ENCODE data around the gene LRRC32. TPM values are rescaled to one million over a fixed set of nuclear protein-coding genes. Genes with fewer than 3 reads are reported as not detected.

LRRC32 gene, protein sequence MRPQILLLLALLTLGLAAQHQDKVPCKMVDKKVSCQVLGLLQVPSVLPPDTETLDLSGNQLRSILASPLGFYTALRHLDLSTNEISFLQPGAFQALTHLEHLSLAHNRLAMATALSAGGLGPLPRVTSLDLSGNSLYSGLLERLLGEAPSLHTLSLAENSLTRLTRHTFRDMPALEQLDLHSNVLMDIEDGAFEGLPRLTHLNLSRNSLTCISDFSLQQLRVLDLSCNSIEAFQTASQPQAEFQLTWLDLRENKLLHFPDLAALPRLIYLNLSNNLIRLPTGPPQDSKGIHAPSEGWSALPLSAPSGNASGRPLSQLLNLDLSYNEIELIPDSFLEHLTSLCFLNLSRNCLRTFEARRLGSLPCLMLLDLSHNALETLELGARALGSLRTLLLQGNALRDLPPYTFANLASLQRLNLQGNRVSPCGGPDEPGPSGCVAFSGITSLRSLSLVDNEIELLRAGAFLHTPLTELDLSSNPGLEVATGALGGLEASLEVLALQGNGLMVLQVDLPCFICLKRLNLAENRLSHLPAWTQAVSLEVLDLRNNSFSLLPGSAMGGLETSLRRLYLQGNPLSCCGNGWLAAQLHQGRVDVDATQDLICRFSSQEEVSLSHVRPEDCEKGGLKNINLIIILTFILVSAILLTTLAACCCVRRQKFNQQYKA
- total RNA-seq, result 100 to 1,000 TPM in 1 of 4 donors, 10 to 100 TPM in 2, 1 to 10 TPM in 1; 10.0 to 121 (median 17.5) TPM

DNA sequence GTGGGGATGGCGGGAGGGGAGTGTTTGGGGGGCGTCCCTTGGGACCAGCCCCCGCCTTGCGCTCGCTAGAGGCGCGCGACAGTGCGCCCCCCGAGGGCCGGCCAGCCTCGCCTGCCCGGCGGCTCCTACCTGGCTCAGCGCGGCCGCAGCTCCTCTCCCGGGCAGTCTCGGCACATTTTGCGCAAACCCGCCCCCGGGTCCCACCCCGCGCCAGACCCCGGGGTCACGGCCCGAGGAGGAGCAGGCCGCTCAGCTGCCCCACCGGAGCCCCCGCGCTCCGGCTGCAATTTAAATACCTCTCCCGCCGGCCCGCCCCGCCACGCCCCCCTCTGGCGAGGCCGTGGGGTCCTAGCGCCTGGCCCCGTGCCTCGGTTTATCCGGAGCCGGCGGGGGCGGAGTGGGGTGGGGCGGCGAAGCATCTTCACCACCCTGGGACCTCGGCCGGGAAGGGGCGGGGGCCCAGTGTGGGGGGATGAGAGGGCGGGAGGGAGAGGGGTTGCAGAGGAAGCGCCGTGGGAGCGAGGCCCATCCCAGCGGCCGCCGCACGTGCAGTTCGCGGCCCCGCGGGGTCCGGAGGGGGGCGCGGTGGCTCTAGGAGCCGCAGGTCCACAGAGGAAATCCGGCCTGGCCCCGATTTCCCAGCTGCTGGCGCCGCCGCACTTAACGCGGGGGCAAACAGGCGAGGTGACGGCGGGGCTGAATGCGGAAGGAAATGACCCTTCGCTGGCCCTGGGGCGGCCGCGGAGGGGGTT is at the start of gene LRRC32:
LRRC32 (minus strand) TSS at position 263 of the 752 bp plus-strand sequence. CDS start 4,793 bp downstream, outside the sequence.
- DNase-seq, result peak; percentile 62 to 69
- TF ChIP-seq POLR2A (IDR thresholded peaks at IDR 0.05), result peak in 1 of 2 donors; percentile 42
- TF ChIP-seq, protein P1, sequence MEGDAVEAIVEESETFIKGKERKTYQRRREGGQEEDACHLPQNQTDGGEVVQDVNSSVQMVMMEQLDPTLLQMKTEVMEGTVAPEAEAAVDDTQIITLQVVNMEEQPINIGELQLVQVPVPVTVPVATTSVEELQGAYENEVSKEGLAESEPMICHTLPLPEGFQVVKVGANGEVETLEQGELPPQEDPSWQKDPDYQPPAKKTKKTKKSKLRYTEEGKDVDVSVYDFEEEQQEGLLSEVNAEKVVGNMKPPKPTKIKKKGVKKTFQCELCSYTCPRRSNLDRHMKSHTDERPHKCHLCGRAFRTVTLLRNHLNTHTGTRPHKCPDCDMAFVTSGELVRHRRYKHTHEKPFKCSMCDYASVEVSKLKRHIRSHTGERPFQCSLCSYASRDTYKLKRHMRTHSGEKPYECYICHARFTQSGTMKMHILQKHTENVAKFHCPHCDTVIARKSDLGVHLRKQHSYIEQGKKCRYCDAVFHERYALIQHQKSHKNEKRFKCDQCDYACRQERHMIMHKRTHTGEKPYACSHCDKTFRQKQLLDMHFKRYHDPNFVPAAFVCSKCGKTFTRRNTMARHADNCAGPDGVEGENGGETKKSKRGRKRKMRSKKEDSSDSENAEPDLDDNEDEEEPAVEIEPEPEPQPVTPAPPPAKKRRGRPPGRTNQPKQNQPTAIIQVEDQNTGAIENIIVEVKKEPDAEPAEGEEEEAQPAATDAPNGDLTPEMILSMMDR (IDR thresholded peaks at IDR 0.05), result no peak
- Histone ChIP-seq H3K9me3 (no peaks in the 10 kb centered on the region), H3K27me3 (no peaks in the 10 kb centered on the region), H3K4me3 (peak within 1 kb of the TSS; percentile 50 to 51), H3K36me3 (no peaks in the 10 kb centered on the region), H3K4me1 (peaks cover 0 to 6% of the 10 kb centered on the region in 2 donors), H3K27ac (peak within 1 kb of the TSS; percentile 77 to 83)
- intact Hi-C loops (cut with DNase I; ENCODE audit: low total_unique reads), result no loop called here

GRCh38 chr11:76719686-76720085 is 49.1 kb upstream of the LRRC32 start:
- intact Hi-C loops (cut with DNase I; ENCODE audit: low total_unique reads), result no loop called here
- DNase-seq, result no peak
- Histone ChIP-seq H3K4me3 (no peak overlapping the region), H3K27ac (no peak overlapping the region), H3K4me1 (no peaks in the 10 kb centered on the region), H3K9me3 (no peaks in the 10 kb centered on the region), H3K36me3 (no peaks in the 10 kb centered on the region), H3K27me3 (no peaks in the 10 kb centered on the region)
- TF ChIP-seq, protein P1 (IDR thresholded peaks at IDR 0.05), result no peak
- TF ChIP-seq POLR2A (IDR thresholded peaks at IDR 0.05), result no peak

DNA sequence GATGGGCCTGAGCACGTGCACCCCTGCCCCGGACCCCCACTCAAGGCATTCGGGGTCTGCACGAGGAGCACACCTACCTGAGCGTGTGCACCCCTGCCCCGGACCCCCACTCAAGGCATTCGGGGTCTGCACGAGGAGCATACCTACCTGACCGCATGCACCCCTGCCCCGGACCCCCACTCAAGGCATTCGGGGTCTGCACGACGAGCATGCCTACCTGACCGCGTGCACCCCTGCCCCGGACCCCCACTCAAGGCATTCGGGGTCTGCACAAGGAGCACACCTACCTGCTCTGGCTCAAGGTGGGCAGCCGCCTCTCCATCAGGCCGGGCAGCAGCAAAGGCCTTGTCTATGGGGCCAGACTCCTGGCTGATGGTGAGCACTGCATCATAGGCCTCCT is 48.7 kb upstream of the LRRC32 start:
- Histone ChIP-seq H3K4me1 (no peaks in the 10 kb centered on the region), H3K36me3 (no peaks in the 10 kb centered on the region), H3K27ac (no peak overlapping the region), H3K4me3 (no peak overlapping the region), H3K27me3 (no peaks in the 10 kb centered on the region), H3K9me3 (no peaks in the 10 kb centered on the region)
- no peak for TF ChIP-seq POLR2A (IDR thresholded peaks at IDR 0.05)
- TF ChIP-seq, protein P1 (IDR thresholded peaks at IDR 0.05), result no peak
- intact Hi-C loops (cut with DNase I; ENCODE audit: low total_unique reads), result no loop called here
- DNase-seq, result no peak

GRCh38 chr11:76717816-76718215 is 47.3 kb upstream of the LRRC32 start:
- Histone ChIP-seq H3K4me3 (no peak overlapping the region), H3K27me3 (no peaks in the 10 kb centered on the region), H3K27ac (no peak overlapping the region), H3K9me3 (no peaks in the 10 kb centered on the region), H3K4me1 (no peaks in the 10 kb centered on the region), H3K36me3 (no peaks in the 10 kb centered on the region)
- no peak for TF ChIP-seq POLR2A (IDR thresholded peaks at IDR 0.05)
- TF ChIP-seq, protein P1 (IDR thresholded peaks at IDR 0.05), result no peak
- intact Hi-C loops (cut with DNase I; ENCODE audit: low total_unique reads), result no loop called here
- DNase-seq, result no peak

All from uterus (tissue), 4 donors.